Immature natural killer cell (primary cell): ENCODE results near the gene LHX2. TPM values are rescaled to one million over a fixed set of nuclear protein-coding genes. Genes with fewer than 3 reads are reported as not detected.

Experiments
- DNase-seq, 3 donors: peaks; one replicate each; pipeline ENCODE4 v3.0.0; 2022; ENCODE audit warnings: mixed read lengths in 1 of 3
- H3K27ac Mint-ChIP-seq, 6 donors: one replicate each; pipeline ENCODE4 v1.8.0; 2020; ENCODE audit warnings: mixed read lengths in 6 of 6, mild to moderate bottlenecking in 5 of 6, inconsistent platforms in 4 of 6, moderate library complexity in 3 of 6
- H3K27me3 Mint-ChIP-seq, 3 donors: one replicate each; pipeline ENCODE4 v1.8.0; 2020 to 2021; ENCODE audit warnings: low read depth in 3 of 3, mild to moderate bottlenecking in 3 of 3, mixed read lengths in 3 of 3, moderate library complexity in 3 of 3, inconsistent platforms in 1 of 3
- H3K36me3 Mint-ChIP-seq, 3 donors: one replicate each; pipeline ENCODE4 v1.8.0; 2020; ENCODE audit warnings: mixed read lengths in 3 of 3, inconsistent platforms in 2 of 3, mild to moderate bottlenecking in 2 of 3
- H3K4me1 Mint-ChIP-seq, 2 donors: one replicate each; pipeline ENCODE4 v1.8.0; 2020; ENCODE audit warnings: inconsistent platforms in 2 of 2, mild to moderate bottlenecking in 2 of 2, mixed read lengths in 2 of 2, moderate library complexity in 1 of 2
- H3K4me3 Mint-ChIP-seq, 5 donors: one replicate each; pipeline ENCODE4 v1.8.0; 2020; ENCODE audit warnings: mild to moderate bottlenecking in 5 of 5, mixed read lengths in 5 of 5, inconsistent platforms in 3 of 5, moderate library complexity in 3 of 5
- H3K9me3 Mint-ChIP-seq, 6 donors: one replicate each; pipeline ENCODE4 v1.8.0; 2020; ENCODE audit warnings: mild to moderate bottlenecking in 6 of 6, mixed read lengths in 6 of 6, inconsistent platforms in 4 of 6, moderate library complexity in 3 of 6
- polyA plus RNA-seq, 3 donors: library from polyadenylated mRNA; unstranded; fragments of 300-500 nt; fragmentation: Illumina TruSeq; gene quantifications; one replicate each; pipeline ENCODE4 v1.2.3, GENCODE V29; 2021

Gene LHX2
- polyA plus RNA-seq, 3 donors from 2014 or later, result not detected

DNA sequence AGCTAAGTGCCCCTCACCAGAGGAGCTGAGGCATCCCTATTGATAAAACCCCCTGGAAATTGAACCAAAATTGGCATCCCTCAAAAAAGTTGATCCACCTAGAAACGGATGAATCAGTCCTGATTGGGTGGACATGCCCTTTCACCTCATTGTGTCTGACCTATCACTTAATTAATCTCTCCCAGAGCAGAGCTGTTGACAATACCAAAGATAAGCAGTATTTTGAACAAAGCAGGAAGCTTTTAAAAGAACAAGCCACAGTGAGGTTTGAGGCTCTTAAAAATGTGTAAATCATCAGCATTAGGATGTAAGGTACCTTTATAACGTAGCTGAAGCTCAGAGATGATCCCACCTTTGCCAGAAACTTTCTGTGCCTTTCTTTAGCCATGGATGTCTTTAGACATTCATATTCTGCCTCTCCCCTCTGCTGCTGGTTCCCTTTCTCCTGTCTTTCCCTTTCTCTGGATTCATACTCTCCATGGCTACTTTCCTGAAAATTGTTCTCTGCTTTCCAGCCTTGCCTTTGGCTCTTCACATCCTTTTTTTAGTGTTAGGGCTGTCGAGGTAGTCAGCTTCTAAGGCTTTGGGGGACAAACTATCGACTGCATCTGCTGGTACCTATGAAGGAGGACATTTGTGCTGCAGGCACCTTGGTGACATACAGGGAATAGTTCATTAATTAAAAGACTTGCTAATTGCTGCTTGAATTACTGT, 7.8 kb upstream of the LHX2 start:
- DNase-seq, result no peak
- Mint-ChIP-seq H3K27ac (no peak overlapping the region), H3K36me3 (no peaks in the 10 kb centered on the region), H3K9me3 (peaks cover 0 to 1% (median 0%) of the 10 kb centered on the region in 6 donors), H3K4me3 (no peak overlapping the region), H3K27me3 (peaks cover 38 to 62% (median 44%) of the 10 kb centered on the region in 3 donors), H3K4me1 (peaks cover 11 to 14% of the 10 kb centered on the region in 2 donors)

GRCh38 chr9:124004593-124004992, 7.0 kb upstream of the LHX2 start:
- no peak overlapping the region for H3K4me3 Mint-ChIP-seq
- H3K9me3 Mint-ChIP-seq, result peaks cover 0 to 1% (median 0%) of the 10 kb centered on the region in 6 donors
- peaks cover 8 to 11% of the 10 kb centered on the region in 2 donors for H3K4me1 Mint-ChIP-seq
- no peak overlapping the region for H3K27ac Mint-ChIP-seq
- DNase-seq, result no peak
- H3K27me3 Mint-ChIP-seq, result peaks cover 39 to 63% (median 50%) of the 10 kb centered on the region in 3 donors
- H3K36me3 Mint-ChIP-seq, result no peaks in the 10 kb centered on the region

- Mint-ChIP-seq H3K27me3 (peaks cover 43 to 69% (median 56%) of the 10 kb centered on the region in 3 donors), H3K27ac (no peak overlapping the region), H3K4me3 (no peak overlapping the region), H3K9me3 (peaks cover 0 to 1% (median 0%) of the 10 kb centered on the region in 6 donors), H3K4me1 (peaks cover 12 to 16% of the 10 kb centered on the region in 2 donors), H3K36me3 (no peaks in the 10 kb centered on the region)
- DNase-seq, result no peak
Observed at GRCh38 chr9:124005029-124005771, 6.4 kb upstream of the LHX2 start.

DNA sequence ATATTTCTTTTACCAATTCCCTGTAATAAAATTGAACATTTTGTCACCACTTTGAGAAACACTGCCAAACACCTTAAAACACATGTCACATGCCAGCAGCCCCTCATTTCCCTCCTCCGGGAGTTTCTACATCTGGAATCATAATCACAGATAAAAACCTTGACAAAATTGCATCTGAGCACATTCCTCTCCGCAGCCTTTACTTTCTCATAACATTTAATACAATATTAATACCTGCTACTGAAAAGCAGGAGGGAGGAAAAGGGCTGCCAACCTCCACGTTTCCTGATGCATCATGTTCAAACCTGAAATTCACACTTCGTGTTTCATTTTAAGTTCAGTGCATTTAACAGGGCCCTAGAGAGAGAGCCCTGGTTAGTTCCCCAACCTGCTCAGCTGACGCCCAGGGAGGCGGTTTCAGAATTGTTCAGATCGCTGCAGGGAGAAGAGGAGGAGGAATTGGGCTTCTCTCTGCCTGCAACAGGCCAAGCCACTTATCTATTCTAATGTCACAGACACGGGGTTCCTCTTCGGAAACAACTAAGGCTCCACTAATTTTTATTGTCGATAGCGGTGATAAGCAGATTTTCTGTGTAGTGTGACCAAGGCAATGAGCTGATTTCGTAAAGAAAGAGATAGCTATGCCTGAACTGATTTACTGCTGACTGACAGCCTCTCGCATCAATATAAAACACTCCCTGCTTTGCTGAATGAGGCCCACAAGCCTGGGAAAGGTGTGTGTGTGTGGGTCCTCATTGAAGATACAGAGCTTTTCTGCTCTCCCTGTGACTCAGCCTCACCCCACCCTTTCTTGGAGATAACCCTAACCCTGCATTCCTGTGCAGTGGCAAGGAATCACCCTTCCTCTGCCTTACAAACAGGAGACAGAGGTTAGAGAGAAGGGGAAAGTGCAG, 4.9 kb upstream of the LHX2 start:
- Mint-ChIP-seq H3K27ac (no peak overlapping the region), H3K4me1 (peaks cover 9 to 15% of the 10 kb centered on the region in 2 donors)

GRCh38 chr9:124007565-124008302, 3.8 kb upstream of the LHX2 start:
- Mint-ChIP-seq H3K27ac (no peak overlapping the region), H3K36me3 (no peaks in the 10 kb centered on the region), H3K4me3 (peak overlapping the region in 1 of 5 donors; percentile 63), H3K4me1 (peaks cover 9 to 15% of the 10 kb centered on the region in 2 donors), H3K27me3 (peaks cover 32 to 54% (median 49%) of the 10 kb centered on the region in 3 donors), H3K9me3 (peaks cover 0 to 5% (median 0%) of the 10 kb centered on the region in 6 donors)
- no peak for DNase-seq

More for the DNA sequence above, 4.9 kb upstream of the LHX2 start:
- H3K4me3 Mint-ChIP-seq, result no peak overlapping the region
- peaks cover 0 to 5% (median 0%) of the 10 kb centered on the region in 6 donors for H3K9me3 Mint-ChIP-seq
- DNase-seq, result no peak
- peaks cover 39 to 62% (median 49%) of the 10 kb centered on the region in 3 donors for H3K27me3 Mint-ChIP-seq
- no peaks in the 10 kb centered on the region for H3K36me3 Mint-ChIP-seq

DNA sequence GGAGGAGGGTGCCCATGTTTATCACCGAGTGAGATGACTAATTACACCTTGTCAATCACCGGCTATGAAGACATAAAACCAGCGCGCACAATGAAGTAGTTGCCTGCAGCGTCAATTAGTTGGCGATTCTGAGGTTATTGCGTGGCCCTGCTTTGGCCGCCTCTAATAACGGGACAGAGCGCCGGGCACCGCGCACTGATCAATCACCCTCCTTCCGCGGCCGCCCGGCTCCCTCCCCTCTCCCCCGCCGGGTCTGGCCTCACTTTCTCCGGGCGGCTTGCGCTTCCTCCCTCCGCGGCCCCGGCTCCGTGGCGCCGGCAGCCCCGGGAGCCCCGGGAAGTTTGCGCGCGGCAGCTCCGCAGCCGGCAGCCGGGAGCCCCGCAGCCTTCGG, 3.3 kb upstream of the LHX2 start:
- Mint-ChIP-seq H3K27ac (no peak overlapping the region), H3K9me3 (peaks cover 0 to 5% (median 0%) of the 10 kb centered on the region in 6 donors), H3K4me3 (peak overlapping the region in 1 of 5 donors; percentile 63), H3K27me3 (peaks cover 30 to 55% (median 51%) of the 10 kb centered on the region in 3 donors), H3K4me1 (peaks cover 9 to 15% of the 10 kb centered on the region in 2 donors), H3K36me3 (no peaks in the 10 kb centered on the region)
- DNase-seq, result no peak

- DNase-seq, result no peak
- Mint-ChIP-seq H3K27me3 (peaks cover 32 to 56% (median 48%) of the 10 kb centered on the region in 3 donors), H3K36me3 (no peaks in the 10 kb centered on the region), H3K4me1 (peaks cover 11 to 15% of the 10 kb centered on the region in 2 donors), H3K4me3 (peak overlapping the region in 1 of 5 donors; percentile 17), H3K9me3 (peaks cover 0 to 5% (median 0%) of the 10 kb centered on the region in 6 donors), H3K27ac (no peak overlapping the region)
Observed at GRCh38 chr9:124008694-124009530, 2.7 kb upstream of the LHX2 start.

DNA sequence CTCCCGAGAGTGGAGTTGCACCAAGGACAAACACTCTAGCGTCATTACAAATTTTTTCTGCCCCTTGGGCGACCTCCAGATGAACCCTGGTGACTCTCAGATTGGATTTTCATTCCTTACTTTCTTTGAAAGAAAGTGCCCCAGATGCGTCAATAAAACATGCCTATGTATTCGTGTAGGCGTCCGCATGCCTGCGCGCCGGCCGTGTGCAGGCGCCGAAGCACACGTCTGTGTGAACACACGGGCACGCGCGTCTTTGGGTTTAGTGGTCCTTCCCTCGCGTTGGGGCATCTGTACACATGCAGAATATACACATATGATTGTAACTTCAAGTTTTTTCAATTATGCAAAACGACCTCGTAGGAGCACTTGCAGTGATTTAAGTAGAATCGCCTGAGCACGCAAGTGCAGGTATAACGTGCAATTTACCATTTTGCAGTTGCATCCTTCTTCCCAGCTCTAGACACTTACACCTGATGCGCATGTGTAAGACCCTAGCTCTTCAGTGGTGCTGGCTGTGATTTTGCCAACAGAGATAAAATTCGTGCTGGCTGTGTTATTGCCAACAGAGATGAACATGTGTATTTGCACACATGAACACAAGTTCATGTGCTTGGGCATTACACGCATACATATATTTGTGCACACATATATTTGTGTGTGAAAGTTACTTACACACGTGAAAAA, 1.9 kb upstream of the LHX2 start:
- peaks cover 33 to 59% (median 50%) of the 10 kb centered on the region in 3 donors for H3K27me3 Mint-ChIP-seq
- H3K4me1 Mint-ChIP-seq, result peaks cover 13 to 15% of the 10 kb centered on the region in 2 donors
- peaks cover 0 to 5% (median 0%) of the 10 kb centered on the region in 6 donors for H3K9me3 Mint-ChIP-seq
- H3K27ac Mint-ChIP-seq, result no peak overlapping the region
- peak overlapping the region in 1 of 5 donors; percentile 71 for H3K4me3 Mint-ChIP-seq
- H3K36me3 Mint-ChIP-seq, result no peaks in the 10 kb centered on the region
- DNase-seq, result no peak

DNA sequence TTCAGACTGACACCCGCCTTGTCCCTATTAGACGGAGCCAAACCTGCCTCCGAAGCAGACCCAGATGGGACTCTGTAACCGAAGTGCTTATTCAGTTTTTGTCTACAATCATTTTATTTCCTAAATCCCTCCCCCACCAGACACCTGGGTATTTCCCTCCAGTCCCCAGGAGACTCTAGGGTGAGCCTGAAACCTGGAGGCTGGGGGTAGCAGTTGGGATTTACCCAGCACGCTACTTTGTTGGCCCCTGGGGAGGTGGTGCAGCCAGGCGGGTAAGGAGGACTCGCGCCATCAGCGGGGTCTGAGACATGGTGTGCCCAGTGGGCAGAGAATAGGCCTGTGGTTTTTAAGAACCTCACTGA, 1.3 kb upstream of the LHX2 start:
- no peak for DNase-seq
- Mint-ChIP-seq H3K36me3 (no peaks in the 10 kb centered on the region), H3K4me1 (peaks cover 13 to 15% of the 10 kb centered on the region in 2 donors), H3K9me3 (peaks cover 0 to 5% (median 0%) of the 10 kb centered on the region in 6 donors), H3K27ac (no peak overlapping the region), H3K27me3 (peaks cover 32 to 55% (median 45%) of the 10 kb centered on the region in 3 donors), H3K4me3 (peak overlapping the region in 3 of 5 donors; percentile 11 to 71 (median 46))

DNA sequence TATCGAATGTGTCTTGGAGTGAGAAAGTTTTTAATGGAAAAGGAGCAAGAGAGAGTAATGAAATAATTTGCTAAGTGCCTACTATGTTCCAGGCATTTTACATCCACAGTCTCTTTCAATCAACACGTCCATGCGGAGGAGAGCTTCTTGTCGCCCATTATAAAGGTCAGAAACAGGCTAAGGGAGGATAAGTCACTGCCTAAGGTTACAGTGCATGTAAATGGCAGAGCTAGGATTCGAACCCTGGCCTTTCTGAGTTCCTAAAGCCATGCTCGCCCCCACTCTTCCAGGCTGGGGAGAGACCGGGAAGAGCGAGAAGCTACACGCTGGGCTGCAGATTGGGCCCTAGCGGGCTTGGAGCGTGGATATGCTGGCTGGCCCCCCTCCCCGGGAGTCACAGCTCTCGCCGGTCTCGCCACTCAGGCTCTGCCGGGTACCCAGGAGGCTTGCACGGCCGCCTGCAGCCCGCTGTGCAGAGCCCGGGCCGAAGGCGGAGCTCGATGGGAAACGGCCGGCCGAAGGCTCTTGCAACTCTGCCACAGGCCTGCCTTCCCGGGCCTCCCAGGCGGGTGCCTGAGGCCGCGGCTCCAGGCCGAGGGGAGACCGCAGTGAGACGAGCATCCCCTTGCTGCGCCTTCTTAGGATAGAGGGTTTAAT, 775 bp upstream of the LHX2 start:
- Mint-ChIP-seq H3K4me3 (peak overlapping the region in 3 of 5 donors; percentile 11 to 71 (median 46)), H3K27ac (no peak overlapping the region), H3K36me3 (no peaks in the 10 kb centered on the region), H3K9me3 (peaks cover 0 to 5% (median 0%) of the 10 kb centered on the region in 6 donors), H3K4me1 (peaks cover 15% of the 10 kb centered on the region in 2 donors), H3K27me3 (peaks cover 28 to 55% (median 48%) of the 10 kb centered on the region in 3 donors)
- DNase-seq, result no peak
